HEK293T (cell line): ENCODE data around the gene RAB40A.

Experiments used
- ARNT ChIP-seq: fragments of 450-650 bp; IDR thresholded peaks from 2 replicates; pipeline ENCODE4 v1.6.1; 2017; ENCODE audit warnings: mild to moderate bottlenecking
- BHLHE40 ChIP-seq: fragments of 450-650 bp; IDR thresholded peaks from 2 replicates; pipeline ENCODE4 v1.6.1; 2016; ENCODE audit warnings: mild to moderate bottlenecking, moderate library complexity, borderline replicate concordance
- CTBP1 ChIP-seq: fragments of 450-650 bp; IDR thresholded peaks from 2 replicates; pipeline ENCODE4 v1.6.1; 2016; ENCODE audit warnings: borderline replicate concordance
- ELF4 ChIP-seq: fragments of 450-650 bp; IDR thresholded peaks from 2 replicates; pipeline ENCODE4 v1.6.1; 2017; ENCODE audit warnings: antibody characterized with exemption
- FOXA1 ChIP-seq: fragments of 450-650 bp; IDR thresholded peaks from 2 replicates; pipeline ENCODE4 v1.6.1; 2016; ENCODE audit warnings: mild to moderate bottlenecking
- FOXK2 ChIP-seq: fragments of 450-650 bp; IDR thresholded peaks from 2 replicates; pipeline ENCODE4 v1.6.1; 2016; ENCODE audit warnings: mild to moderate bottlenecking
- FOXM1 ChIP-seq: fragments of 450-650 bp; IDR thresholded peaks from 2 replicates; pipeline ENCODE4 v1.6.1; 2017; ENCODE audit warnings: mild to moderate bottlenecking, borderline replicate concordance
- HDGF ChIP-seq: fragments of 450-650 bp; IDR thresholded peaks from 2 replicates; pipeline ENCODE4 v1.6.1; 2017; ENCODE audit warnings: antibody characterized with exemption, borderline replicate concordance
- NFRKB ChIP-seq: fragments of 450-650 bp; IDR thresholded peaks from 2 replicates; pipeline ENCODE4 v1.6.1; 2016; ENCODE audit warnings: mild to moderate bottlenecking, moderate library complexity
- PKNOX1 ChIP-seq: fragments of 450-650 bp; IDR thresholded peaks from 2 replicates; pipeline ENCODE4 v1.6.1; 2016
- SP1 ChIP-seq: fragments of 450-650 bp; IDR thresholded peaks from 2 replicates; pipeline ENCODE4 v1.6.1; 2017
- SUZ12 ChIP-seq: fragments of 450-650 bp; IDR thresholded peaks from 2 replicates; pipeline ENCODE4 v1.6.1; 2016; ENCODE audit warnings: mild to moderate bottlenecking
- TARDBP ChIP-seq: fragments of 450-650 bp; IDR thresholded peaks from 2 replicates; pipeline ENCODE4 v1.6.1; 2016
- ZNF384 ChIP-seq: fragments of 450-650 bp; IDR thresholded peaks from 2 replicates; pipeline ENCODE4 v1.6.1; 2016

DNA sequence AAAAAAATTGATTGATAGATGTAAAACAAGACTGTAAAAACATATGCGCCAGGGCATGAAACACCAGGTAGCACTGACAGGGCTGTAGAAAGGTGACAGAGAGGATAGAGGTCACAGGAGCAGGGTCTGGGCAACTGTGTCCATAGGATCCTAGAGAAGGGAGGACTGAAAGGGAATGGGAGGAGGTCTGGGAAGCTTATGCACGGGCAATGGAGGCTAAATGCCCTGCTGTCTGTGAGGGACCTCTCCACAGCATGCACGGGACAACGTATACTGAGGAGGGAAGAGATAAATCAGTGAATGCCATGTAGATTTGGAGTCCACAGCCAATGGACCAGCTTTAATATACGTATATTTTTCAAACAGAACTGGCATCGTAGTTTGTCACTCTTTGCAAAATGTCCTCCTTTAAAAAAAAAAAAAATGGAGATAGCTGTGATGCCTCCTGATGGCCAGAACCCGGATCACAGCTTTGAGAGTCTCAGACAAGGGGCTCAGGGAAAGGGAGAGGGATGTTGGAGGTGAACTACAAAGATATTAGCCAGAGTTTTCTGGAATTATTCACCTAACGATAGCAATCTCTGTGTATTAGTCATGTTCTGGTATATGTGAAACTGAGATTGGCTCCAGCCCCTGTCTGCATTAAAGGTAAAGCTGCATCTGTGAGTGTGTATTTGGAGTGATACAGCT is 16.0 kb downstream of the RAB40A start:
- TF ChIP-seq SP1 (no peak), FOXM1 (no peak), FOXA1 (no peak), ZNF384 (peak; percentile 70), FOXK2 (no peak), PKNOX1 (no peak), TARDBP (no peak), BHLHE40 (no peak), NFRKB (no peak), ARNT (no peak), CTBP1 (no peak), ELF4 (no peak), SUZ12 (no peak), HDGF (no peak)
